ENCODE measurements around the gene TBC1D9B. TPM values are rescaled to one million over a fixed set of nuclear protein-coding genes. Genes with fewer than 3 reads are reported as not detected.

TBC1D9B gene
- total RNA-seq, 1 donor from 2014 or later: 114 TPM

DNA sequence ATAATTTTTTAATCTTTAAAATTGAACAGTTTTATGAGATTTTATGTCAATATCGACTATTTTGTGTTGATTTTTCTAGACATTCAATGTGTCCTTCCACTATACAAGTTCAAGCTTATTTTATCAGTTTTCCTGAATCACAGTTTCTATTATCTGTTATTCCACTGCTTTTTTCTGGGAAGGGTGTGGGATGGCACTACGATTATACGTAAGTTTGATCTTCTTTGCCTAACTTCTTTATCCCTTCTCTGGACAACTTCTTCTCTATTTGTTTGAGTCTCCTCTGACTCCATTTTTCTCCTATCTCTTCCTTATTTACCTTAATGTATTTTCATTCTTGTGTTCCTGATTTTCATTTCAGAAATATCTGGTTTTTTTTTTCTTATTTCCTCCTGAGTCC, 24.5 kb downstream of the TBC1D9B start:
- no peaks in the 10 kb centered on the region for H3K4me1 Mint-ChIP-seq (ENCODE audit: unreplicated experiment)
- TF ChIP-seq, protein P1, sequence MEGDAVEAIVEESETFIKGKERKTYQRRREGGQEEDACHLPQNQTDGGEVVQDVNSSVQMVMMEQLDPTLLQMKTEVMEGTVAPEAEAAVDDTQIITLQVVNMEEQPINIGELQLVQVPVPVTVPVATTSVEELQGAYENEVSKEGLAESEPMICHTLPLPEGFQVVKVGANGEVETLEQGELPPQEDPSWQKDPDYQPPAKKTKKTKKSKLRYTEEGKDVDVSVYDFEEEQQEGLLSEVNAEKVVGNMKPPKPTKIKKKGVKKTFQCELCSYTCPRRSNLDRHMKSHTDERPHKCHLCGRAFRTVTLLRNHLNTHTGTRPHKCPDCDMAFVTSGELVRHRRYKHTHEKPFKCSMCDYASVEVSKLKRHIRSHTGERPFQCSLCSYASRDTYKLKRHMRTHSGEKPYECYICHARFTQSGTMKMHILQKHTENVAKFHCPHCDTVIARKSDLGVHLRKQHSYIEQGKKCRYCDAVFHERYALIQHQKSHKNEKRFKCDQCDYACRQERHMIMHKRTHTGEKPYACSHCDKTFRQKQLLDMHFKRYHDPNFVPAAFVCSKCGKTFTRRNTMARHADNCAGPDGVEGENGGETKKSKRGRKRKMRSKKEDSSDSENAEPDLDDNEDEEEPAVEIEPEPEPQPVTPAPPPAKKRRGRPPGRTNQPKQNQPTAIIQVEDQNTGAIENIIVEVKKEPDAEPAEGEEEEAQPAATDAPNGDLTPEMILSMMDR (conservative IDR thresholded peaks at IDR 0.05): no peak

DNA sequence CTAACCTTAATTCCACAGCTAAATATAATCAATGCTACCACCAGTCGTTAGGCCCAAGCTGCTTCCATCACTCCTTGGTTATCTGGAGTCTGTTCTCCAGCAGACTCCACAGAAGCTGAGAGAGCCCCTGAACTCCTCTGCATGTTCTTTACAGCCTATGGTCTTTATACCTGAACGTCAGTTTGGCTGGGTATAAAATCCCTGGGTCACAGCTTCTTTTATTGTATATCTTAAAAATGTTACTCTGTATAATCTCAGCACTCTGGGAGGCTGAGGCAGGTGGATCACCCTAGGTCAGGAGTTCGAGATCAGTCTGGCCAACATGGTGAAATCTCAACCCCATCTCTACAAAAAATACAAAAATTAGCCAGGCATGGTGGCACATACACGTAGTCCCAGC, 25.4 kb downstream of the TBC1D9B start:
- no peak for DNase-seq (ENCODE audit: extremely low spot score, unreplicated experiment)
- Mint-ChIP-seq H3K27ac (no peak overlapping the region), H3K9me3 (peaks cover 13% of the 10 kb centered on the region), H3K27me3 (no peaks in the 10 kb centered on the region), H3K4me1 (ENCODE audit: unreplicated experiment) (no peaks in the 10 kb centered on the region), H3K36me3 (peaks cover 55% of the 10 kb centered on the region), H3K4me3 (no peak overlapping the region)
- TF ChIP-seq, protein P1 (conservative IDR thresholded peaks at IDR 0.05): no peak

More for the DNA sequence above, 24.5 kb downstream of the TBC1D9B start:
- no peak for DNase-seq (ENCODE audit: extremely low spot score, unreplicated experiment)
- H3K4me3 Mint-ChIP-seq: no peak overlapping the region
- H3K9me3 Mint-ChIP-seq: peaks cover 13% of the 10 kb centered on the region
- H3K27ac Mint-ChIP-seq: no peak overlapping the region
- H3K36me3 Mint-ChIP-seq: peaks cover 52% of the 10 kb centered on the region
- no peaks in the 10 kb centered on the region for H3K27me3 Mint-ChIP-seq

DNA sequence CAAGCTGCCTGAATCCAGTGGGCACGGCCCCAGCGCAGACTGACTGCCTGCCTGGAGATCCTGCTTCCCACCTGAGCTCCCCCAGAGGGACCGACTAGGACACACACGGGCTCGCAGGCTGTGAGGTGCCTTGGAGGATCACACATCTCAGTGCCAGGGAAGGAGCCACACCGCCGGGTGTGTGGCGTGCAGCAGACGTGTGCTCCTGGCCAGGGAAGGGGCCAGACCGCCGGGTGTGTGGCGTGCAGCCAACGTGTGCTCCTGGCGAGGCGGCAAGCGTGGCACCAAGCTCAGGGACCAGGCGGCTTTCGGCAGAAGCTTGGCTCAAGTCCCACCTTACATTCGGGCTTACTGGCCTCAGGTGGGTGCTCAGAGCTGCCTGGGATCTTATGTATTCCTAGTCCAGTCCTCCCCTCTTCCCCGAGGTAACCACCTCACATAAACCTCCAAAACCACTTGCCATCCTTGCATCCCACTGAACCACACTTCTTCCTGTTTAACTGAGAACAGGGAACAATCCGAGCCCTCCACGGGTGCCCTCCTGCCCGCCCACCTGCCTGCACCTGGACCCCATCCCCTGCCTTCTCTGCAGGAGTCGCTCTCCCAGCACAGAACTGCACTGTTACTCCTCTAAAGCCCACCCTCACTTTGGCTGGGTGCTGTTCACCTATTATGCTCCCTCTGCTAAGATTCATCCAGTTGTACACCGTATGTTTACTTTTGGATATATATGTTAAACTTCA, 26.7 kb downstream of the TBC1D9B start:
- Mint-ChIP-seq H3K27ac (no peak overlapping the region), H3K27me3 (no peaks in the 10 kb centered on the region), H3K4me1 (ENCODE audit: unreplicated experiment) (no peaks in the 10 kb centered on the region), H3K9me3 (peaks cover 12% of the 10 kb centered on the region), H3K36me3 (peaks cover 43% of the 10 kb centered on the region), H3K4me3 (no peak overlapping the region)
- DNase-seq (ENCODE audit: extremely low spot score, unreplicated experiment): no peak
- TF ChIP-seq, protein P1 (conservative IDR thresholded peaks at IDR 0.05): no peak

DNA sequence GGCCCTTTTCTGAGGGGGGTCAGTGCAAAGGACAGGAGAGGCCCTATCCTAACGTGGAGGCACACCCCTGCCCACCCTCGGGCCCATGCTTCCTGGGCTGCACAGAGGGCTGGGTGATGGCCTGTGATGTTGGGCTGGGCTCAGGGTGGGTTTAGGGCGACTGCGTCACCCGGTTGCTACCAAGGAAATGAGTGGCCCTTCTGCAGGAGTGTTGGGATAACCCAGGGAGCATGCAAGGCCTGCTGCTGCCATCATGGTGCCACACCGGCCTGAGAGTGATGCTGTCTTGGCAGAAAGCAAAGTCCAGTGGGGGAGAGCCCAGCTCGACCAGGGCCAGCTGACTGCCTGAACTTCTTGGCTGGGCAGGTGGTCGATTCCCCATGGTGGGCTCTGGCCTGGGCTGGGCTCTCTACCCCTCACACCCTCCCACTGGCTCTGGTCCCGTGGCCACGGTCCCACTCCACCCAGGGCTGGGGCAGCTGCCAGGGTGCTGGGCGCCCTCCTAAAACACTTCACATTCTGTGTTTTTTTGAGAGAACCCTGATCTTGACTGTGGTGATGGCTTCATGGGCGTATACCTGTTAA, 27.5 kb downstream of the TBC1D9B start:
- H3K27me3 Mint-ChIP-seq: no peaks in the 10 kb centered on the region
- DNase-seq (ENCODE audit: extremely low spot score, unreplicated experiment): no peak
- peaks cover 8% of the 10 kb centered on the region for H3K9me3 Mint-ChIP-seq
- peaks cover 41% of the 10 kb centered on the region for H3K36me3 Mint-ChIP-seq
- H3K27ac Mint-ChIP-seq: no peak overlapping the region
- TF ChIP-seq, protein P1 (conservative IDR thresholded peaks at IDR 0.05): no peak
- H3K4me3 Mint-ChIP-seq: no peak overlapping the region
- H3K4me1 Mint-ChIP-seq (ENCODE audit: unreplicated experiment): no peaks in the 10 kb centered on the region

DNA sequence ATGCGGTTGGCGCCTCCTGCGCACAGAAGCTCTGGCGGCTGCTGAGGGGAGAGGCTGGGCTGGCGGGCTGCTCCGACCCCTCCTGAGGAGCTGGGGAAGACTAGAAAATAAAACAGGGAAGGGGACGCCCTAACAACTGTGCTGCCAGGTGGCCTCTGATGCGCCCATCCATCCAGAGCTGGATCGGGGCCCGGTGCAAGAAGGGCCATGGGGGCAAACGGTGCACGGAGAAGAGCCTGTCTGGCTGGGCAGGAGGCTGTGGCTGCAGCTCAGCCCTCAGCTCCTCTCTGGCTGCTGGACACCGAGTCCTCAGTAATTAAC, 28.0 kb downstream of the TBC1D9B start:
- no peak for DNase-seq (ENCODE audit: extremely low spot score, unreplicated experiment)
- TF ChIP-seq, protein P1 (conservative IDR thresholded peaks at IDR 0.05): no peak
- no peaks in the 10 kb centered on the region for H3K4me1 Mint-ChIP-seq (ENCODE audit: unreplicated experiment)
- H3K4me3 Mint-ChIP-seq: no peak overlapping the region
- no peaks in the 10 kb centered on the region for H3K27me3 Mint-ChIP-seq
- H3K27ac Mint-ChIP-seq: no peak overlapping the region
- H3K36me3 Mint-ChIP-seq: peaks cover 36% of the 10 kb centered on the region
- H3K9me3 Mint-ChIP-seq: peaks cover 8% of the 10 kb centered on the region

All from type B pancreatic cell (in vitro differentiated cells).